ENCODE results near the gene EXOC3. TPM values are rescaled to one million over a fixed set of nuclear protein-coding genes. Genes with fewer than 3 reads are reported as not detected.

The EXOC3 gene
- polyA plus RNA-seq, 1 experiment, result 27.3 TPM

GRCh38 chr5:428219-428618 lies 14.8 kb upstream of the EXOC3 start:
- H3K4me3 ChIP-seq (ENCODE audit: low read depth, low read length), result no peak overlapping the region
- DNase-seq (ENCODE audit: low read depth, low spot score), result no peak
- H3K9me3 ChIP-seq (ENCODE audit: control insufficient read depth, insufficient read depth, low read length), result peaks cover 18% of the 10 kb centered on the region; the same call in 1 of the 2 replicates
- no peak overlapping the region for H3K27ac ChIP-seq (ENCODE audit: low read depth, low read length)
- H3K27me3 ChIP-seq (ENCODE audit: control insufficient read depth, insufficient read depth, low read length), result no peaks in the 10 kb centered on the region
- ChIA-PET CTCF (interaction anchor here (2.9 to 3.0 kb wide), 2 partner anchors 18 to 111 kb away, joined by 13 to 19 read pairs; no protein-coding TSS in a partner anchor), POLR2A (interaction anchor here (0.8 kb wide), 1 partner anchor 111 kb away, joined by 3 read pairs; no protein-coding TSS in a partner anchor)
- TF ChIP-seq CTCF (IDR thresholded peaks at IDR 0.05; ENCODE audit: low read depth, low read length), result no peak

- H3K27ac ChIP-seq (ENCODE audit: low read depth, low read length), result no peak overlapping the region
- POLR2A ChIA-PET, result interaction anchor here (0.8 kb wide), 1 partner anchor 112 kb away, joined by 3 read pairs; no protein-coding TSS in a partner anchor
Observed at GRCh38 chr5:428754-429452, 14.1 kb upstream of the EXOC3 start.

GRCh38 chr5:429453-430188 lies 13.4 kb upstream of the EXOC3 start:
- DNase-seq (ENCODE audit: low read depth, low spot score), result no peak
- CTCF ChIA-PET, result interaction anchor here (2.1 to 3.0 kb wide), 3 partner anchors 11 to 113 kb away, joined by 8 to 19 read pairs (median 13); no protein-coding TSS in a partner anchor
- TF ChIP-seq CTCF (IDR thresholded peaks at IDR 0.05; ENCODE audit: low read depth, low read length), result no peak
- peaks cover 18% of the 10 kb centered on the region; the same call in 1 of the 2 replicates for H3K9me3 ChIP-seq (ENCODE audit: control insufficient read depth, insufficient read depth, low read length)
- H3K27me3 ChIP-seq (ENCODE audit: control insufficient read depth, insufficient read depth, low read length), result no peaks in the 10 kb centered on the region
- no peak overlapping the region for H3K27ac ChIP-seq (ENCODE audit: low read depth, low read length)
- H3K4me3 ChIP-seq (ENCODE audit: low read depth, low read length), result no peak overlapping the region
- POLR2A ChIA-PET, result no interaction called here

More at GRCh38 chr5:428754-429452, 14.1 kb upstream of the EXOC3 start:
- Histone ChIP-seq H3K9me3 (ENCODE audit: control insufficient read depth, insufficient read depth, low read length) (peaks cover 18% of the 10 kb centered on the region; the same call in 1 of the 2 replicates), H3K4me3 (ENCODE audit: low read depth, low read length) (no peak overlapping the region), H3K27me3 (ENCODE audit: control insufficient read depth, insufficient read depth, low read length) (no peaks in the 10 kb centered on the region)
- CTCF ChIA-PET, result interaction anchor here (2.9 to 3.0 kb wide), 2 partner anchors 17 to 112 kb away, joined by 13 to 19 read pairs; no protein-coding TSS in a partner anchor
- no peak for DNase-seq (ENCODE audit: low read depth, low spot score)
- TF ChIP-seq CTCF (IDR thresholded peaks at IDR 0.05; ENCODE audit: low read depth, low read length), result no peak

- DNase-seq (ENCODE audit: low read depth, low spot score), result no peak
- CTCF ChIA-PET, result interaction anchor here (0.9 to 3.0 kb wide), 10 partner anchors 9 to 242 kb away, joined by 3 to 24 read pairs (median 4); no protein-coding TSS in a partner anchor
- Histone ChIP-seq H3K27ac (ENCODE audit: low read depth, low read length) (no peak overlapping the region), H3K4me3 (ENCODE audit: low read depth, low read length) (no peak overlapping the region), H3K9me3 (ENCODE audit: control insufficient read depth, insufficient read depth, low read length) (peaks cover 18% of the 10 kb centered on the region; the same call in 1 of the 2 replicates), H3K27me3 (ENCODE audit: control insufficient read depth, insufficient read depth, low read length) (no peaks in the 10 kb centered on the region)
- no peak for TF ChIP-seq CTCF (IDR thresholded peaks at IDR 0.05; ENCODE audit: low read depth, low read length)
- POLR2A ChIA-PET, result no interaction called here
Observed at GRCh38 chr5:430214-430925, 12.6 kb upstream of the EXOC3 start.
